ENCODE results near the gene RASSF3. TPM values are rescaled to one million over a fixed set of nuclear protein-coding genes. Genes with fewer than 3 reads are reported as not detected.

Gene RASSF3
- total and polyA plus RNA-seq, 2 of the 13 experiments (the other 11 are each of a cell fraction or from before 2014, with no cell fraction given) = 15.5 to 16.0 TPM

GRCh38 chr12:64683816-64684543 lies 73.7 kb downstream of the RASSF3 start:
- Histone ChIP-seq H3K4me1 (ENCODE audit: insufficient read depth, low read length) (peaks cover 71% of the 10 kb centered on the region), H3K9ac (ENCODE audit: insufficient read depth, low read depth, low read length) (no peak overlapping the region), H3K9me3 (ENCODE audit: low read length) (no peaks in the 10 kb centered on the region), H4K20me1 (ENCODE audit: insufficient read depth, low read length) (no peaks in the 10 kb centered on the region), H3K4me2 (ENCODE audit: low read depth, low read length) (no peak overlapping the region), H3K79me2 (ENCODE audit: insufficient read depth, low read length) (peaks cover 18% of the 10 kb centered on the region), H3K27ac (ENCODE audit: extremely low read length, insufficient read depth, low read length) (no peak overlapping the region), H3K27me3 (ENCODE audit: control insufficient read depth in 1 of 2, insufficient read depth in 2 of 2, low read length in 2 of 2) (no peaks in the 10 kb centered on the region), H3K4me3 (replicated peaks in 1 of 3; ENCODE audit: insufficient read depth in 1 of 3, low read depth in 2 of 3, low read length in 3 of 3) (no peak overlapping the region), H3K36me3 (replicated peaks in 1 of 2; ENCODE audit: control insufficient read depth in 1 of 2, insufficient read depth in 2 of 2, low read length in 2 of 2) (peaks cover 12 to 22% of the 10 kb centered on the region in 2 experiments; a peak in 4 of 5 replicates), H2AFZ (ENCODE audit: low read length) (no peak overlapping the region)
- in situ Hi-C loops (cut with HindIII; ENCODE audit: extremely low pct_ligation_motif_present, low pct_unique_long_range_greater_than_20kb) (no loop called here), intact Hi-C loops (cut with micrococcal nuclease; ENCODE audit: unreplicated experiment) (no loop called here)
- ATAC-seq = no peak
- BruUV-seq (replicated peaks) = no TSS peak
- no peak for FAIRE-seq
- WGBS (ENCODE audit: low lambda C conversion rate) = 94% methylated on average over 10 of the region's 10 CpGs
- TF ChIP-seq RXRA (CRISPR knock-in tag; IDR thresholded peaks at IDR 0.05) = no peak
- POLR2A ChIA-PET = no interaction called here
- CTCF ChIA-PET (ENCODE audit: low intra/inter-chr PET ratio, low total read pairs) = no interaction called here
- DNase-seq (ENCODE audit: low spot score) = no peak

- in situ Hi-C loops (cut with HindIII; ENCODE audit: extremely low pct_ligation_motif_present, low pct_unique_long_range_greater_than_20kb) (no loop called here), intact Hi-C loops (cut with micrococcal nuclease; ENCODE audit: unreplicated experiment) (no loop called here)
- Histone ChIP-seq H3K4me2 (ENCODE audit: low read depth, low read length) (no peak overlapping the region), H3K79me2 (ENCODE audit: insufficient read depth, low read length) (peaks cover 15% of the 10 kb centered on the region), H3K9me3 (ENCODE audit: low read length) (no peaks in the 10 kb centered on the region), H4K20me1 (ENCODE audit: insufficient read depth, low read length) (no peaks in the 10 kb centered on the region), H2AFZ (ENCODE audit: low read length) (no peak overlapping the region), H3K36me3 (replicated peaks in 1 of 2; ENCODE audit: control insufficient read depth in 1 of 2, insufficient read depth in 2 of 2, low read length in 2 of 2) (peaks cover 12 to 28% of the 10 kb centered on the region in 2 experiments; a peak in 4 of 5 replicates), H3K27ac (ENCODE audit: extremely low read length, insufficient read depth, low read length) (no peak overlapping the region), H3K9ac (ENCODE audit: insufficient read depth, low read depth, low read length) (no peak overlapping the region), H3K4me1 (ENCODE audit: insufficient read depth, low read length) (peaks cover 62% of the 10 kb centered on the region), H3K4me3 (replicated peaks in 1 of 3; ENCODE audit: insufficient read depth in 1 of 3, low read depth in 2 of 3, low read length in 3 of 3) (no peak overlapping the region), H3K27me3 (ENCODE audit: control insufficient read depth in 1 of 2, insufficient read depth in 2 of 2, low read length in 2 of 2) (no peaks in the 10 kb centered on the region)
- POLR2A ChIA-PET = no interaction called here
- no TSS peak for BruUV-seq (replicated peaks)
- no peak for TF ChIP-seq ZBTB34 (CRISPR knock-in tag; IDR thresholded peaks at IDR 0.05)
- peak; percentile 35; the same call in 1 of the 2 replicates for TF ChIP-seq ZNF770 (CRISPR knock-in tag; IDR thresholded peaks at IDR 0.05)
- DNase-seq (ENCODE audit: low spot score) (no peak), FAIRE-seq (no peak), ATAC-seq (no peak)
- CTCF ChIA-PET (ENCODE audit: low intra/inter-chr PET ratio, low total read pairs) = no interaction called here
- WGBS (ENCODE audit: low lambda C conversion rate) = 99% methylated on average over 6 of the region's 6 CpGs
Measured at GRCh38 chr12:64685050-64685449, 74.8 kb downstream of the RASSF3 start.

Measured in HepG2 (cell line).